ENCODE results near the gene UBE3A.

GRCh38 chr15:25394898-25395297, 43.9 kb downstream of the UBE3A start:
- no peak for TF ChIP-seq CTCF (IDR thresholded peaks at IDR 0.05; ENCODE audit: low read length)
- TF ChIP-seq EZH2 (IDR thresholded peaks at IDR 0.05; ENCODE audit: borderline replicate concordance, low read length): no peak
